Epithelial cell of prostate (primary cell): Measurements from ENCODE around the gene AGFG1.

Experiments
- DNase-seq: peaks from one replicate; pipeline ENCODE4 v3.0.0-alpha.2; 2011; ENCODE audit warnings: low read depth, low spot score
- H3K27ac ChIP-seq: fragments of 450-650 bp; 2 replicates; pipeline ENCODE4 v1.5.1; 2017; ENCODE audit warnings: mild to moderate bottlenecking

The AGFG1 gene

GRCh38 chr2:227461811-227462461 is 10.0 kb upstream of the AGFG1 start:
- DNase-seq: no peak
- no peak overlapping the region for H3K27ac ChIP-seq

GRCh38 chr2:227462462-227462951 is 9.4 kb upstream of the AGFG1 start:
- DNase-seq: no peak

GRCh38 chr2:227462972-227463931 is 8.7 kb upstream of the AGFG1 start:
- DNase-seq: no peak
- no peak overlapping the region for H3K27ac ChIP-seq

More at GRCh38 chr2:227462462-227462951, 9.4 kb upstream of the AGFG1 start:
- no peak overlapping the region for H3K27ac ChIP-seq

- H3K27ac ChIP-seq: no peak overlapping the region
These were observed 7.6 kb upstream of the AGFG1 start for GRCh38 chr2:227464361-227464760.

GRCh38 chr2:227464851-227465250 is 7.1 kb upstream of the AGFG1 start:
- no peak overlapping the region for H3K27ac ChIP-seq
- DNase-seq: no peak

More at GRCh38 chr2:227464361-227464760, 7.6 kb upstream of the AGFG1 start:
- DNase-seq: no peak

- H3K27ac ChIP-seq: peak overlapping the region; percentile 61
These were observed 4.9 kb upstream of the AGFG1 start for GRCh38 chr2:227466887-227467600.

GRCh38 chr2:227471412-227471811 is 544 bp upstream of the AGFG1 start:
- no peak overlapping the region for H3K27ac ChIP-seq

More at GRCh38 chr2:227466887-227467600, 4.9 kb upstream of the AGFG1 start:
- no peak for DNase-seq

GRCh38 chr2:227472265-227473121 is 537 bp downstream of the AGFG1 start:
- no peak for DNase-seq
- peak overlapping the region; percentile 72 for H3K27ac ChIP-seq

More at GRCh38 chr2:227471412-227471811, 544 bp upstream of the AGFG1 start:
- no peak for DNase-seq

- peak overlapping the region; percentile 72 for H3K27ac ChIP-seq
- no peak for DNase-seq
These were observed 1.1 kb downstream of the AGFG1 start for GRCh38 chr2:227473122-227473461.

- no peak for DNase-seq
- H3K27ac ChIP-seq: peak overlapping the region; percentile 72
These were observed 1.9 kb downstream of the AGFG1 start for GRCh38 chr2:227473806-227474205.

- H3K27ac ChIP-seq: peak overlapping the region; percentile 72
- no peak for DNase-seq
These were observed 2.5 kb downstream of the AGFG1 start for GRCh38 chr2:227474410-227474809.

- no peak for DNase-seq
- no peak overlapping the region for H3K27ac ChIP-seq
These were observed 5.3 kb downstream of the AGFG1 start for GRCh38 chr2:227477291-227477690.

- no peak overlapping the region for H3K27ac ChIP-seq
- DNase-seq: no peak
These were observed 8.0 kb downstream of the AGFG1 start for GRCh38 chr2:227479865-227480475.

GRCh38 chr2:227480528-227480927 is 8.6 kb downstream of the AGFG1 start:
- no peak overlapping the region for H3K27ac ChIP-seq
- DNase-seq: no peak

GRCh38 chr2:227482638-227483340 is 10.8 kb downstream of the AGFG1 start:
- no peak for DNase-seq
- no peak overlapping the region for H3K27ac ChIP-seq

GRCh38 chr2:227485429-227485828 is 13.5 kb downstream of the AGFG1 start:
- H3K27ac ChIP-seq: no peak overlapping the region
- DNase-seq: no peak

GRCh38 chr2:227486688-227487087 is 14.7 kb downstream of the AGFG1 start:
- no peak for DNase-seq
- H3K27ac ChIP-seq: no peak overlapping the region

- no peak for DNase-seq
- H3K27ac ChIP-seq: no peak overlapping the region
These were observed 16.1 kb downstream of the AGFG1 start for GRCh38 chr2:227488045-227488444.

GRCh38 chr2:227491386-227491785 is 19.4 kb downstream of the AGFG1 start:
- H3K27ac ChIP-seq: no peak overlapping the region
- no peak for DNase-seq
